Spleen (tissue), 7 donors: ENCODE data around the gene LGI2.

Experiments
- POLR2AphosphoS5 ChIP-seq, 3 donors: sonication (generic); formaldehyde crosslinking; IDR thresholded peaks; one replicate each; pipeline ENCODE4 v1.5.1; 2017; ENCODE audit warnings: antibody characterized with exemption in 3 of 3
- TF ChIP-seq, protein P1 (sequence below), 11 experiments: fragments of 200-600 bp in 7 of 11; fragments of 450-650 bp in 4 of 11; sonication (generic) in 4 of 11; IDR thresholded peaks in 8 of 11; conservative IDR thresholded peaks in 3 of 11; 1 replicate in 7 of 11; 2 replicates in 4 of 11; pipeline versions ENCODE4 v1.4.0 to v1.8.0; 2016 to 2021; ENCODE audit warnings: antibody characterized with exemption in 11 of 11, inconsistent platforms in 4 of 11, mild to moderate bottlenecking in 1 of 11
- donor health status: DM: no; HTN: no; CAD: no; lungs with moderate emphysema.
- donor health status: DM: no; HTN: no; CAD: no.
- donor health status: DM: no; HTN: no; CAD: no.

DNA sequence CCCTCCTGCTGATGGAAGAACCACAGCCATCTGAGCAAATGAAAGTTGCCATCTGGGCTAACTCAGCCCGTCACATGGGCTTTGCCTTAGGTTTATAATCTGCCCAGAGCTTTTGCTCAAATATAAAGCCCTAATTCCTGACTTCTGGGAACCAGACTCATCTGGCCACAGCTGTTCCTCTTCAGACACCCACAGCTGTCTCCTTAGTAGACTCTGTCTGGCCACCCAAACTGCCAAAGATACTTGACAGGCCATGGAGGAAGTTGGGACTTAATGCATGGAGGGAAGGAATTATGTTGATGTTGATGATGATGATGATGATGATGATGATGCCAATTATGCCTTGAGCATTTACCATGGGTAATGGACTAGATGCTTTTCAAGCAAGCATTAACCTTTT is 8.0 kb downstream of the LGI2 start:
- TF ChIP-seq, protein P1, sequence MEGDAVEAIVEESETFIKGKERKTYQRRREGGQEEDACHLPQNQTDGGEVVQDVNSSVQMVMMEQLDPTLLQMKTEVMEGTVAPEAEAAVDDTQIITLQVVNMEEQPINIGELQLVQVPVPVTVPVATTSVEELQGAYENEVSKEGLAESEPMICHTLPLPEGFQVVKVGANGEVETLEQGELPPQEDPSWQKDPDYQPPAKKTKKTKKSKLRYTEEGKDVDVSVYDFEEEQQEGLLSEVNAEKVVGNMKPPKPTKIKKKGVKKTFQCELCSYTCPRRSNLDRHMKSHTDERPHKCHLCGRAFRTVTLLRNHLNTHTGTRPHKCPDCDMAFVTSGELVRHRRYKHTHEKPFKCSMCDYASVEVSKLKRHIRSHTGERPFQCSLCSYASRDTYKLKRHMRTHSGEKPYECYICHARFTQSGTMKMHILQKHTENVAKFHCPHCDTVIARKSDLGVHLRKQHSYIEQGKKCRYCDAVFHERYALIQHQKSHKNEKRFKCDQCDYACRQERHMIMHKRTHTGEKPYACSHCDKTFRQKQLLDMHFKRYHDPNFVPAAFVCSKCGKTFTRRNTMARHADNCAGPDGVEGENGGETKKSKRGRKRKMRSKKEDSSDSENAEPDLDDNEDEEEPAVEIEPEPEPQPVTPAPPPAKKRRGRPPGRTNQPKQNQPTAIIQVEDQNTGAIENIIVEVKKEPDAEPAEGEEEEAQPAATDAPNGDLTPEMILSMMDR (IDR thresholded peaks at IDR 0.05 in 8 of 11, conservative IDR thresholded peaks at IDR 0.05 in 3 of 11) = no peak
- TF ChIP-seq POLR2AphosphoS5 (IDR thresholded peaks at IDR 0.05) = no peak
